Body of pancreas (tissue), 4 donors: ENCODE data around the gene ADAMTSL5. TPM values are rescaled to one million over a fixed set of nuclear protein-coding genes. Genes with fewer than 3 reads are reported as not detected.

Experiments used
- ATAC-seq: fragments of 150-250 bp; one replicate; pipeline ENCODE4 v1.9.1; 2016
- DNase-seq, 4 donors: peaks; one replicate each; pipeline ENCODE4 v3.0.0-alpha.2; 2019
- H3K27ac ChIP-seq, 4 donors: fragments of 200-600 bp; sonication (generic); 1 replicate in 3 of 4; 2 replicates in 1 of 4; pipeline versions ENCODE4 v1.5.1 to v1.6.1; 2016 to 2019; ENCODE audit warnings: mild to moderate bottlenecking in 1 of 4, mixed read lengths in 1 of 4, moderate library complexity in 1 of 4
- H3K27me3 ChIP-seq, 2 donors: fragments of 200-600 bp; sonication (generic); one replicate each; pipeline ENCODE4 v1.6.0; 2016; ENCODE audit warnings: mild to moderate bottlenecking in 1 of 2
- H3K36me3 ChIP-seq, 2 donors: fragments of 200-600 bp; sonication (generic); replicated peaks in 1 of 2; 2 replicates each; pipeline ENCODE4 v1.5.1; 2016; ENCODE audit warnings: low read depth in 2 of 2; ENCODE audit not compliant: insufficient read depth in 1 of 2
- H3K4me1 ChIP-seq: fragments of 200-600 bp; sonication (generic); one replicate; pipeline ENCODE4 v1.6.0; 2016
- H3K4me3 ChIP-seq, 2 donors: fragments of 200-600 bp; sonication (generic); 1 replicate in 1 of 2; 2 replicates in 1 of 2; pipeline ENCODE4 v1.5.1; 2016 to 2019
- H3K9me3 ChIP-seq, 3 donors: fragments of 200-600 bp; sonication (generic); 1 replicate in 2 of 3; 2 replicates in 1 of 3; pipeline ENCODE4 v1.5.1; 2016
- CTCF ChIP-seq, 7 experiments: fragments of 450-650 bp in 4 of 7; fragments of 200-600 bp in 3 of 7; sonication (generic) in 3 of 7; IDR thresholded peaks; one replicate each; pipeline ENCODE4 v1.5.1; 2016 to 2019; ENCODE audit warnings: antibody characterized with exemption in 7 of 7
- POLR2A ChIP-seq, 3 donors: fragments of 450-650 bp; IDR thresholded peaks; one replicate each; pipeline ENCODE4 v1.6.1; 2016; ENCODE audit warnings: antibody characterized with exemption in 3 of 3, mild to moderate bottlenecking in 2 of 3
- WGBS, 2 donors: methylation state at CpG; one replicate each; pipeline ENCODE4 v1.1.5; 2017; 5-methylcytosine and 5-hydroxymethylcytosine counted together
- intact Hi-C: fragments of 100-400 bp; cut with DNase I; formaldehyde crosslinking; loops from one replicate; pipeline ENCODE4 v1.15.1; 2023
- total RNA-seq, 2 donors: library from RNA; depleted of rRNA; stranded (reverse); fragments of >200 nt; gene quantifications; one replicate each; pipeline ENCODE4 v1.1.0, GENCODE V29; 2016

Gene ADAMTSL5
- total RNA-seq, 2 donors from 2014 or later = 1.3 TPM; not detected in 1

GRCh38 chr19:1510442-1510806, 2.4 kb downstream of the ADAMTSL5 start:
- ATAC-seq (no peak), DNase-seq (no peak)
- H3K4me3 ChIP-seq = no peak overlapping the region
- WGBS, 2 donors = 48% methylated on average over 23 of the region's 25 CpGs; no CpG with 5 or more reads in 1 of the 2 donors
- H3K9me3 ChIP-seq = no peaks in the 10 kb centered on the region
- H3K4me1 ChIP-seq = peaks cover 24% of the 10 kb centered on the region
- TF ChIP-seq CTCF (IDR thresholded peaks at IDR 0.05) (no peak), POLR2A (IDR thresholded peaks at IDR 0.05) (no peak)
- H3K27ac ChIP-seq = no peak overlapping the region
- peaks cover 0 to 21% of the 10 kb centered on the region in 2 donors for H3K27me3 ChIP-seq
- no peaks in the 10 kb centered on the region for H3K36me3 ChIP-seq
- intact Hi-C loops = loop anchor here (10.0 kb wide), 1 partner anchor 226 kb away; the partner anchor contains the start of gene EFNA2

GRCh38 chr19:1509602-1510441, 3.0 kb downstream of the ADAMTSL5 start:
- DNase-seq = no peak
- no peak overlapping the region for H3K4me3 ChIP-seq
- no peak for ATAC-seq
- no peak for TF ChIP-seq CTCF (IDR thresholded peaks at IDR 0.05)
- peaks cover 0 to 21% of the 10 kb centered on the region in 2 donors for H3K27me3 ChIP-seq
- H3K27ac ChIP-seq = no peak overlapping the region
- no peaks in the 10 kb centered on the region for H3K9me3 ChIP-seq
- WGBS, 2 donors = 62 to 67% methylated on average over 11 of the region's 11 CpGs
- H3K4me1 ChIP-seq = peaks cover 24% of the 10 kb centered on the region
- intact Hi-C loops = loop anchor here (10.0 kb wide), 1 partner anchor 225 kb away; the partner anchor contains the start of gene EFNA2
- no peaks in the 10 kb centered on the region for H3K36me3 ChIP-seq

GRCh38 chr19:1508507-1508856, 4.3 kb downstream of the ADAMTSL5 start:
- H3K4me3 ChIP-seq = no peak overlapping the region
- intact Hi-C loops = no loop called here
- TF ChIP-seq CTCF (IDR thresholded peaks at IDR 0.05) (no peak), POLR2A (IDR thresholded peaks at IDR 0.05) (no peak)
- no peaks in the 10 kb centered on the region for H3K9me3 ChIP-seq
- H3K27ac ChIP-seq = peak overlapping the region in 1 of 4 donors; percentile 81
- peaks cover 29% of the 10 kb centered on the region for H3K4me1 ChIP-seq
- WGBS, 2 donors = 30 to 66% methylated on average over 7 to 12 of the region's 12 CpGs
- no peak for DNase-seq
- ATAC-seq = no peak
- peaks cover 0 to 16% of the 10 kb centered on the region in 2 donors for H3K27me3 ChIP-seq
- no peaks in the 10 kb centered on the region for H3K36me3 ChIP-seq

- Histone ChIP-seq H3K4me1 (peaks cover 29% of the 10 kb centered on the region), H3K36me3 (no peaks in the 10 kb centered on the region), H3K27me3 (peaks cover 0 to 13% of the 10 kb centered on the region in 2 donors), H3K27ac (peak overlapping the region in 3 of 4 donors; percentile 48 to 81 (median 80)), H3K9me3 (no peaks in the 10 kb centered on the region), H3K4me3 (no peak overlapping the region)
- no peak for TF ChIP-seq CTCF (IDR thresholded peaks at IDR 0.05)
- TF ChIP-seq POLR2A (IDR thresholded peaks at IDR 0.05) = no peak
- DNase-seq = peak; percentile 91 to 94 (median 91)
- WGBS, 2 donors = 1 to 7% methylated on average over 13 to 41 of the region's 46 CpGs
- intact Hi-C loops = no loop called here
- peak; percentile 93 for ATAC-seq
Measured at GRCh38 chr19:1507763-1508506, 4.9 kb downstream of the ADAMTSL5 start.
